Endometrium (tissue), 2 donors: Measurements from ENCODE around the gene OR51B2.
"Not testable (repeated sequence)": the region's sequence is repeated elsewhere in the genome, so short reads cannot be mapped to it uniquely, and the experiment has no call there.

Experiments
- FAIRE-seq: peaks from 2 replicates; lab custom pipeline; 2012; peaks lifted over from hg19 to GRCh38; lab: Jason Lieb, UNC
- donor health status: control.
- donor health status: control.

Gene OR51B2

DNA sequence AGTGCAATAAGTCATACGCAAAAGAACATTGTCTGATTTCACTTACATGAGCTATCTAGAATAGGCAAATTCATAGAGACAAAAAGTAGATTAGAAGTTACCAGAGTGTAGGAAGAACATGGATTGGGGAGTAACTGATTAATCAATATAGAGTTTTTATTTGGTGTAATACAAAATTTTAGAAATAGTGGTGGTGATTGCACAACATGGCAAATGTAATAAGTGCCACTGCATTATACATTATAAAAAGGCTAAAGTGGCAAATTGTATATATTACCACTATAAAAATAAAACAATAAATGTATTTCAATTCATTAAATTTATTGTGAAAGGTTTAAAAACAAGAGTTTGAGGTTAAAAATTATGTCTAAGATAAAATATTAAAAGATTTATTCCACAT, 13.7 kb downstream of the OR51B2 start:
- FAIRE-seq: no peak

DNA sequence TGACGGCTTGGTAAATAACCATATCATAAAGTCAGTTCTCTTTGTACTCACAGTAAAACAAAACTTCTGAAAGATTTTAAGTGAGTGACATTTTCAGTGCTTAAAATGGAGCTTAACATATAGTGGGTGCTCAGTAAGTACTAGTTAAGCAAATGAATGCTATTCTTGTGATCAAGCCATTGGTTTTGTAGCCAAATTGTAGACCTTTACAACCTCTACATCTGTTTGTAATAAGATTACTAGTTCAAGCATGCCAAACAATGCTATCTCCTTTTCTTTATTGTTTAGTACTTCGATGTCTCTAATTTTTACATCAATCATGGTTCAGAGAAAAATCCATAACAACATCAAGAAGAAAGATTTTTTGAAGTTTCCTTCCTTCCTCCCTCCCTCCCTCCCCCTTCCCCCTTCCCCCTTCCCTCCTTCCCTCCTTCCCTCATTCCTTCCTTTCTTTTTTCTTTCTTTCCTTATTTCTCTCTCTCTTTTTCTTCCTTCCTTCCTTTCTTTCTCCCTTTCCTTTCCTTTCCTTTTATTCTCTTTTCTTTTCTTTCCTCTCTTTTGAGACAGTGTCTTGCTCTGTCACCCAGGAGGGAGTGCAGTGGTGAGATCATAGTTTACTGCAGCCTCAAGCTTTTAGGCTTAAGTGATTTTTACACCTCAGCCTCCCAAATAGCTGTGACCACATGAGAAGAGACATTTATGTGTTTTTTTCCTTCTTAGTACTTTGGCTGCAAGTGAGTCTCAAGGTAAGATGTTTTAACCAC, 16.7 kb downstream of the OR51B2 start:
- no peak for FAIRE-seq

DNA sequence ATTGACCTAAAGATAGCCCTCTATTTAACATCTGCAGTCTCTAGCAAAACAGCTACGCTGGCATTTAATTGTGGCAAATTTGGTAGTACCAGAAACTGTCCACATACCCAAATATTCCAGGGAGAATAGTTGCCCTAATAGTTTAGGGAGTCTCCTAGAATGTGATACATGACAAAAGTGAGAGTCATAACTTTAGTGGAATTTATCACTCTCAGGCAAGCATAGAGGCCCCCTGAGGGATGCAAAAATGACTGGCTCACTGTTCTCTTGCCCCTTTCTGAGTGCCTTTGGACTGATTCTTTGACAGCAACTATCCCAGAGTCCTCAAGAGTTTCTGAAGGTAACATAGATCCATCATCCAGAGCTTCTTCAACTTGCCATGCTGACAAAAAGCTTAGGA, 20.1 kb downstream of the OR51B2 start:
- FAIRE-seq: no peak

DNA sequence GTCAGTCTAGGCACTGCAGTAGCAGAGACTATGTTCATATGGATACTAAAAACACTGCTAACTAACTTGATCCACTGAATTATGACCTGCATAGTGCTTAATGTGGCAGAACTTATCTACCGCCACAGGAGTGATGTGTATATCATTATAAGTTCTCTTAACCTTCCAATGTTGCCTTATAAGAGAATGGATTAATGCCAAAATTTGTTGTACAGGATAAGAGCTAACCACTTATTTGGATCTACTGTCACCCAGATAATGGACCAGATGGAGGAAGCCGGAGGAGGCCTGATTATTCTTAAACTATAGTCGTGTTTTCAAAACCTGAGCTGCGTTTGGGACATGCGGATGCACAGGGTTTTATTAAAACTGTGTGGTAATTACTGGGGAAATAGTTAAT, 20.5 kb downstream of the OR51B2 start:
- no peak for FAIRE-seq

DNA sequence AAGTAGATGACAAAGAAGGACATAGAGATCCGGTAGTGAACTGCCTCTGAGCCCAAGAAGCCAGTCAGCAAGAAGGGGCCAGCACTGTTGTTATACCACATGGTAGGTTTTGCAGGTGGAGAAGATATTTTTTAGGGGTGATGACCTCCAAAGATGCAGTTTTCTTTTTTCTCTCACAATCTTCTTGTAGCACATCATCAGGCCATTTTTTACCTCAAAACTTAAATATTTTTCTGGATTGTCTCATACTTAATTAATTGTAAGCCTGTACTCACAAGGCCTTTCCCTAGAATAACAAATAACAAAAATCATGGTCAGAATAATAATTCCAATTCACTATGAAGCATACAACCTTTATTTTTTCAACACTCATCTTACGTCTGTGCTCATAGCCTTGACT, 22.3 kb downstream of the OR51B2 start, which contains the start of gene OR51B4:
Gene OR51B4 (minus strand): TSS at position 101 of the 400 bp plus-strand sequence. CDS start 0 bp downstream, at position 101.
- FAIRE-seq: no peak

DNA sequence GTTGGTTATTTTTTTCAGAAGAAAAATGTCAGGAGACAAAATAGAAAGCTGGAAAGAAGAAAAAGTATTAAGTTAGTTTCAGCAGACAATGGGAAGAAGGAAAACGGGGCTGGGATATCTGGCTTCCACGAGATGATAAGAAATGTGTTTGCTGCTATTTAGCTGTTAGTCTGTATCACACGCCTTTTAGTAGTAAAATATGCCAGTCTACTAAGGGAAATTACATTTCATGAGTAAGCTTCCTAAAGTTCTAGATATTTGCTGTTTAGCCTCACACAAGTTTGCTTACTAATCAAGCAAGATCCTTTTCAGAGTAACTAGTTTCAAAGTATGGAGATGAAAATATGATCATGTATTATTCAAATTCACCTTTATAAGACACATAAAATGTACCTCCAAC, 23.8 kb downstream of the OR51B2 start:
- FAIRE-seq: no peak

DNA sequence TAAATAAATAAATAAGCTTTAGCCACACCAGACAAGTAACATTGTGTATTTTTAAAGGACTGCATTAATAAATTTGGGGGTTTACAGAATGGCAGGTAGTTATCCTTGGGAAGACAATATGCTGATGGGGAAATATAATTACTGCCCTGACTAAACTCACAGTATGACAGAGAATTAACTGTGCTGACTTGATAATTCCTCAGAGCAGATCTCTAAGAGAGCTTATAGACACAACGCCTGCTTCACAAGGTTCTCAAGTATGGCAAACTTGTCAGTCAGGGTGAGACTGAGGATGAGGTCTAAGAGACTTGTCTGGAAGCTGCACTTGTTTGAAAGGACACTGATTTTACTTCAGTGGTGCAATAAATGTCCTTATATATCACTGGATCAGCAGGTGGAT, 25.6 kb downstream of the OR51B2 start:
- FAIRE-seq: no peak

DNA sequence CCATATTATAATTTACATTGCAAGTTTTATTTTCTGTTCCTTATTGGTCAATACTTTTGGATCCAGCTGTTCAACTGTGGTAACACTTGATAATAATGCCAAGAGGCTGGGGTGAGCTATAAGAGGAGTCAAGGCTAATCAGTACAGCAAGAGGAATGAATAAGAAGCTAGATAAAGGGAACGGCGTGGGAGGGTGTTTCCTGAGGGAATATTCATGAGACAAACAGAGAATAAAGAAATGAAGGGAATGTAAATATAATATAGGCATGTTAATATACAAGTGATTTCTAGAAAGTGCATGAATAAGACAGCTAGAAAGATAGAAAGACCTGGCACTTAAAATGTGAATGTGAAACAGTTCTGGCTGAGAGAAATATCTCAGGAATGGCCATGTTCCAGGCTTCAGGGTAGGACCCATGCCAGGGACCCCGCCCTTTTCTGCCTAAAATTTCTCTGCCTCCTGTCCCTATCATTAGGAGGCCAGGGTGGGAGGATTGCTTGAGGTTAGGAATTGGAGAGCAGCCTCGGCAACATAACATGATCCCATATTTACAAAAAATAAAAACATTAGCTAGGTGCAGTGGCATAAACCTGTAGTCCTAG, 26.3 kb downstream of the OR51B2 start:
- FAIRE-seq: no peak

DNA sequence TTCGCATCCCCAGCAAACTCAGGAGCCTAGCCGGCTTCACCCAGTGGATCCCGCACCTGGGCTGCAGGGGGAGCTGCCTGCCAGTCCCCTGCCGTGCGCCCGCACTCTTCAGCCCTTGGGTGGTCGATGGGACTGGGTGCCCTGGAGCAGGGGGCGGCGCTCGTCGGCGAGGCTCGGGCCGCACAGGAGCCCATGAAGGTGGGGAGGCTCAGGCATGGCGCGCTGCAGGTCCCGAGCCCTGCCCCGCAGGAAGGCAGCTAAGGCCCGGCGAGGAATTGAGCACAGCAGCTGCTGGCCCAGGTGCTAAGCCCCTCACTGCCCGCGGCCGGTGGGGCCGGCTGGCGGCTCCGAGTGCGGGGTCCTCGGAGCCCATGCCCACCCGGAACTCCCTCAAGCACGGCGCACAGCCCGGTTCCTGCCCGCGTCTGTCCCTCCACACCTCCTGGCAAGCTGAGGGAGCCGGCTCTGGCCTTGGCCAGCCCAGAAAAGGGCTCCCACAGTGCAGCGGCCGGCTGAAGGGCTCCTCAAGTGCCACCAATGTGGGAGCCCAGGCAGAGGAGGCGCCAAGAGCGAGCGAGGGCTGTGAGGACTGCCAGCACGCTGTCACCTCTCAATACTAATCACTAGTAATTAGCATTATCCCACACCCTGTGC, 29.6 kb downstream of the OR51B2 start:
- FAIRE-seq: not testable (repeated sequence)

DNA sequence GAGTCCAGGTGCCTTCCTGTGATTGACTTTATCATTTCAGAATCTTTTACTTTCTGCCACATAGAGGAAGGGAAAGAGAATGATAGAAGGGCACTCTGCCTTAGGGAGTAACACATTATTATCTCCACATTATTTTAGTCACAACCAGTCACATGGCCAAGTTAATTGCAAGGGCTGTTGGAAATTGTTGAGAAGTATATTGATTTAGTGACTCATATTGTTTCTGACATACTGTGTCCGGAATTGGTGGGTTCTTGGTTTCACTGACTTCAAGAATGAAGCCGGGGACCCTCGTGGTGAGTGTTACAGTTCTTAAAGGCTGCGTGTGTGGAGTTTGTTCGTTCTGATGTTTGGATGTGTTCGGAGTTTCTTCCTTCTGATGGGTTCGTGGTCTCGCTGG, 31.1 kb downstream of the OR51B2 start:
- no peak for FAIRE-seq

DNA sequence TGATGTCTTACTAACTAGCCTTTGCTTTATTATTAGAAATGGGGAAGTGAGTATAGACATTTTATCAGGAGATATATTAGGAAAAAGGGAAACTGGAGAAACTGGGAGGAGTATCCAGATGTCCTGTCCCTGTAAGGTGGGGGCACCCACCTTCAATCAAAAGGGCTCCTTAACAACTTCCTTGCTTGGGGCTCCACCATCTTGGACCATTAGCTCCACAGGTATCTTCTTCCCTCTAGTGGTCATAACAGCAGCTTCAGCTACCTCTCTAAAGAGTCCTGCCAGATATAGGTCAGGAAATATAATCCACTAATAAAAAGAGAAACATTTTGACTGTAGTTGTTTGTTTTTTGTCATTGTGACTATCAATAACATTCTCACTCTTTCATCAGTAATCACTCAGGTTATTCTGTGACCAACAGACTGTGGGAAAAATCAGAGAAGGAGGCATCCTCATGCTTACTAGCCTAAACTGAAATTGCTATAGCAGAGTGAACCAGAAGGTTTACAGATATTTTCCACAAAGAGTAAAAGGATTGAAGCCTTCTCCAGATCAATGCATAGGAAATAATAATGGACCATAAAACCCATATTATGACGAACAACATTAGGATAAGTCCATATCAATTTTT, 32.8 kb downstream of the OR51B2 start:
- FAIRE-seq: no peak

DNA sequence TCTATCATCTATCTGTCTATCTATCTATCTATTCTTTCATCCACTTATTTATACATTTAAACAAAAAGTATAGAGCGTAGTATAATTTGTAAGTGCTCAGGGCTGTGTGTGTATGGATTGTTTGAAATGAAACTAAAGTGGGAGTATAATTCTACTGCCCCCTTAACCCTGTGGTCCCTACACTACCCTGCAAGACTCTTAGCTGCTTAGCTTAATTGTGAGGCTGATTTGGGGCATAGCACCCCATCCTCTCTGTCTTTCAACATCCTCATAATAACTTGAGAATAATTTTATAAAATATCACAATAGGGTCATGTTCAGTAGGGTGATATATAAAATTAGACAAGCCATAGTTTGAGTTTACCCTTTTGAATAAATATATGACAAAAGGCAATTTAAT, 34.0 kb downstream of the OR51B2 start:
- no peak for FAIRE-seq

DNA sequence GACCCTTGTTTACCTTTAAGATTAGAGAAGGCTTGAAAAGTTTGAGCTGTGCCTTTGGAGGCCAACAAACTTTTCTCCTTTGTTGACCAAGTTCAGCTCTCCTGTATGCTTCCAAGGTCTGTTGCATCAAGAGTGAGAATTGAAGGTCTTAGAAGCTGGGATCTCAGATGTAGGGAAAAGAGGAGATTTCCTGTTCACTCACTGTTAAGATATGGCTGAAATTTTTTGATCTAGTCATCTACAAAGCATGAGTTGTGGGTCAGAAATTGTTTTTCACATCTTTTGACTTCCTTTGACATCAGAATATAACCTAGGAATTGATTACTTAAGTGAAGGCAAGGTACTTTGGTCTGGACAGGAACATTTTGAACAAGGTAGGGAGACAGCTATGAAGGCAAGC, 34.4 kb downstream of the OR51B2 start:
- FAIRE-seq: no peak

DNA sequence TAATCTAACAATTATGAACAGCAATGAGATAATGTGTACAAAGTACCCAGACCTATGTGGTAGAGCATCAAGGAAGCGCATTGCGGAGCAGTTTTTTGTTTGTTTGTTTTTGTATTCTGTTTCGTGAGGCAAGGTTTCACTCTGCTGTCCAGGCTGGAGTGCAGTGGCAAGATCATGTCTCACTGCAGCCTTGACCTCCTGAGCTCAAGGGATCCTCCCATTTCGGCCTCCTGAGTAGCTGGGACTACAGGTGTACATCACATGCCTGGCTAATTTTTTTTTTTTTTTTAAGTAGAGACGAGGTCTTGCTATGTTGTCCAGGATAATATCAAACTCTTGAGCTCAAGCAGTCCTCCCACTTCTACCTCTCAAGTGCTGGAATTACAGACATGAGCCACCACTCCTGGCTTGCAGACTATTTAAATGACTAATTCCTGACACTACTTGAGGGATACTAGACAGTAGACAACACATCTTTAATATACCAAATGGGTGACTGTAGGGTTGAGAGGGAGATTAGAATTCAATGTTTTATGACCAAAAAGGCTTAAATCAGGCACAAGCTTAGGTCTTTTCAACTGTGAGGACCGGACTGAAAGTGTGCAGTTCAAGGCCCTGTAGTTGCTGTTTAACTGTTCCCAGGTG, 35.1 kb downstream of the OR51B2 start:
- FAIRE-seq: no peak

DNA sequence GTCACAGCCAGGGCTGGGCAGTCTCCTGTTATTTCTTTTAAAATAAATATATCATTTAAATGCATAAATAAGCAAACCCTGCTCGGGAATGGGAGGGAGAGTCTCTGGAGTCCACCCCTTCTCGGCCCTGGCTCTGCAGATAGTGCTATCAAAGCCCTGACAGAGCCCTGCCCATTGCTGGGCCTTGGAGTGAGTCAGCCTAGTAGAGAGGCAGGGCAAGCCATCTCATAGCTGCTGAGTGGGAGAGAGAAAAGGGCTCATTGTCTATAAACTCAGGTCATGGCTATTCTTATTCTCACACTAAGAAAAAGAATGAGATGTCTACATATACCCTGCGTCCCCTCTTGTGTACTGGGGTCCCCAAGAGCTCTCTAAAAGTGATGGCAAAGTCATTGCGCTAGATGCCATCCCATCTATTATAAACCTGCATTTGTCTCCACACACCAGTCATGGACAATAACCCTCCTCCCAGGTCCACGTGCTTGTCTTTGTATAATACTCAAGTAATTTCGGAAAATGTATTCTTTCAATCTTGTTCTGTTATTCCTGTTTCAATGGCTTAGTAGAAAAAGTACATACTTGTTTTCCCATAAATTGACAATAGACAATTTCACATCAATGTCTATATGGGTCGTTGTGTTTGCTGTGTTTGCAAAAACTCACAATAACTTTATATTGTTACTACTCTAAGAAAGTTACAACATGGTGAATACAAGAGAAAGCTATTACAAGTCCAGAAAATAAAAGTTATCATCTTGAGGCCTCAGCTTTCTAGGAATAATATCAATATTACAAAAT, 35.8 kb downstream of the OR51B2 start:
- no peak for FAIRE-seq

DNA sequence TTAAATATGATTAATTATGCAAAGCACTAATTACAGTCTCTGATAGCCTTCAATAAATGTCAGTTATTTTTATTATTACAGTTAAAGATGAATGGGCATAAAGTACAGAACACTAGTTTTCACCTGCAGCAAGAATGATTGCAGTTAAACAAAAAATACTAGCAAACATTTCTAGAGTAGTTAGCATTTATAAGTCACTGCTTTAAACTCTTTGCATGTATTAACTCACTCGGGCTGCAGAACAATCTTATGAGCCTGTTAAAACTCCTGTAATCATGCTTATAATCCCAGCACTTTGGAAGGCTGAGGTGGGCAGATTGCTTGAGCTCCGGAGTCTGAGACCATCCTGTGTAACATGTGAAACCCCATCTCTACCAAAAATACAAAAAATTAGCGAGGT, 37.2 kb downstream of the OR51B2 start:
- no peak for FAIRE-seq

DNA sequence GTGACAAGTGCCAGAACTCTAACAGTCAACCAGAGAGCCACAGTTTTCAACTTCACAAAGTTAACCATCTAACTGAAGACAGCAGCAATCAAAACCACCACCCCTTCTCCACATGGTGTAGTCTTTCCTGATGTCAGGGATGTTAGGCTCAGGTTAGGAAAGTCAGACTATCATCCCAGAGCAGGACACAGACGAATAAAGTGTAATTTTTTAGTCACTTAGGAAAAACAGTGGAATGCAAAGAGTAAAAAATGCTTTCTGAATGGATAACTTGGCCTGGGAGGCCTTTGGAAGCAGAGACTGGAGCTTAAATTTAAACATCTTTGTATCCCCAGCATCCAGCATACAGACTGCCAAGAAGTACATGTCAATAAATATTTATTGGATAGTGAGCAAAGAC, 37.7 kb downstream of the OR51B2 start:
- FAIRE-seq: no peak

DNA sequence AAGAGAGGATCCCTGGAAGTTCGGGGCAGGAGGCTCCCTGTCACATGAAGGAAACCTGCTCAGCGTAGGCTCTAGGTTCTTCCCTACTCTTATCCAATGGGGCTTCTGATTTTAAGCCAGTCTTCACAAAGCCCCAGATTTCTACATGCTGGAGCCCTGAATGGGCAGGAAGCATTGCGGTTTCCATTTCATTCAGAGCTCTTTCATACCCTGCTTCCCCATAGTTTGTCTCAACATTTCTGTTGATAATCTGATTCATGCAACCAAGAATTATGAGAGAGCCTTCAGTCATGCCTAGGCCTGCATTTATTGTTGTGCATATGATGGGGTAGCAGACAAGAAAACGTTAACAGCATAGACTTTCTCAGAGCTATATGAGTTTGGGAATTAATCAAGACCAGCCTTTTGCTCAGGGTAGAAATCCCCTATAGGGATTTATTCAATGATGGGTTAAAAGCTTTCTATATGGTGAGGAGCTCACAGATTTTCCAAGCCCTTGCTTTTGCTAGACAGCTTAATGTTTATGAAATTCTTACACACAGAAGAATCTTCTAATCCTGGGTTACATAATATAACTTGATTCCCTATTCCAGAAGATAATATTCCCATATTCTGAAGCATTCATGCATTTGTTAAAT, 38.3 kb downstream of the OR51B2 start:
- FAIRE-seq: no peak

DNA sequence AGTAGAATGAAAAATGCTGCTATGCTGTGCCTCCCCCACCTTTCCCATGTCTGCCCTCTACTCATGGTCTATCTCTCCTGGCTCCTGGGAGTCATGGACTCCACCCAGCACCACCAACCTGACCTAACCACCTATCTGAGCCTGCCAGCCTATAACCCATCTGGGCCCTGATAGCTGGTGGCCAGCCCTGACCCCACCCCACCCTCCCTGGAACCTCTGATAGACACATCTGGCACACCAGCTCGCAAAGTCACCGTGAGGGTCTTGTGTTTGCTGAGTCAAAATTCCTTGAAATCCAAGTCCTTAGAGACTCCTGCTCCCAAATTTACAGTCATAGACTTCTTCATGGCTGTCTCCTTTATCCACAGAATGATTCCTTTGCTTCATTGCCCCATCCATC, 39.5 kb downstream of the OR51B2 start:
- FAIRE-seq: no peak

DNA sequence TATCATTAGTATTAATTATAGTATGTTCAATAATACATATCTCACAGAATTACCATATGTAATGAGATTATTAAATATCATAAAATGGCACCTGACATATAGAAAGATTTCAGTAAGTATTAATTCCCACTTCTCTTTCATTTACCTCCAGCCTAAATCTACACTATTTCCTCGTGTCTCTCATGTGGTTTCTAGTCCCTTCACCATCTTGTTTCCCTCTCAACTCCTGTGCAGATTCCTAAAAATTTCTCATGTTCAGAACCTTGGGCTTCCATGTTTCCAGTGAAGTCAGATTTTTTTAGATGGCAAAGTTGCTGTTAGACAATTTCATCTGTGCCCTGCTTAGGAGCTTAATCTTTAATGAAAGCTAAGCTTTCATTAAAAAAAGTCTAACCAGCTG, 40.2 kb downstream of the OR51B2 start:
- FAIRE-seq: no peak

DNA sequence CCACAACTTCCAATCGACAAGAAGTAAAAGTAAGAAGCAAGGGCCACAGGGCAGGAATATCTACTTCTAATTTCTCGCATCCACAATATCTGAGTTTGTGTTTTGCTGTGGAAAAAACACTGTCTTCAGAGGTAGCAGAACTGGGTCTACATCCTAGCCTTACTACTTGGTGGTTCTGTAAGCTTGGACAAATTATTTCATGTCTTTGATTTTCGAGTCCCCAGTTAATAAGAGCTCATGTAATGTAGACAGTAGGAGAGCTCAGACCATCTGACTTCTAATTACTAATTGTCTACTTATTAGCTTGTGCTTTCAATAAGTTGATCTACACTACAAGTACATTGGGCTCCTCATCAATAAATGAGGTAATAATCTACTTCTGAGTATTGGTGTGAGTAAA, 41.0 kb downstream of the OR51B2 start:
- no peak for FAIRE-seq
